Uterus (tissue), 4 donors: ENCODE results near the gene LLGL2. TPM values are rescaled to one million over a fixed set of nuclear protein-coding genes. Genes with fewer than 3 reads are reported as not detected.

Experiments used
- DNase-seq, 2 donors: peaks; one replicate each; pipeline ENCODE4 v3.0.0-alpha.2; 2019 to 2020
- H3K27ac ChIP-seq, 2 donors: fragments of 200-600 bp; sonication (generic); 1 replicate in 1 of 2; 2 replicates in 1 of 2; pipeline ENCODE4 v1.5.1; 2016 to 2018
- H3K27me3 ChIP-seq, 2 donors: fragments of 200-600 bp; sonication (generic); one replicate each; pipeline ENCODE4 v1.5.1; 2018 to 2019; ENCODE audit warnings: control low read depth in 1 of 2
- H3K36me3 ChIP-seq, 2 donors: fragments of 200-600 bp; sonication (generic); one replicate each; pipeline ENCODE4 v1.5.1; 2019; ENCODE audit warnings: control low read depth in 1 of 2
- H3K4me1 ChIP-seq, 2 donors: fragments of 200-600 bp; sonication (generic); one replicate each; pipeline ENCODE4 v1.5.1; 2018 to 2019; ENCODE audit warnings: control low read depth in 1 of 2
- H3K4me3 ChIP-seq, 2 donors: fragments of 200-600 bp; sonication (generic); 1 replicate in 1 of 2; 2 replicates in 1 of 2; pipeline ENCODE4 v1.5.1; 2018 to 2019; ENCODE audit warnings: mild to moderate bottlenecking in 1 of 2
- H3K9me3 ChIP-seq, 2 donors: fragments of 200-600 bp; sonication (generic); one replicate each; pipeline ENCODE4 v1.5.1; 2019; ENCODE audit warnings: control low read depth in 1 of 2
- POLR2A ChIP-seq, 2 donors: fragments of 450-650 bp; IDR thresholded peaks; one replicate each; pipeline ENCODE4 v1.6.1; 2016; ENCODE audit warnings: antibody characterized with exemption in 2 of 2, mild to moderate bottlenecking in 1 of 2, moderate library complexity in 1 of 2
- intact Hi-C: fragments of 100-400 bp; cut with DNase I; formaldehyde crosslinking; loops from one replicate; pipeline ENCODE4 v1.15.1; 2023; ENCODE audit warnings: low total_unique reads
- total RNA-seq, 4 donors: library from RNA; depleted of rRNA in 3 of 4; stranded (reverse); fragments of >200 nt in 3 of 4; gene quantifications; one replicate each; pipeline versions ENCODE4 v1.1.0 to v1.2.4, GENCODE V29; 2014 to 2023
- TF ChIP-seq, protein P1 (sequence below), 4 experiments: fragments of 200-600 bp in 2 of 4; fragments of 450-650 bp in 2 of 4; sonication (generic) in 2 of 4; IDR thresholded peaks; one replicate each; pipeline ENCODE4 v1.5.1; 2016 to 2019; ENCODE audit warnings: antibody characterized with exemption in 4 of 4, mild to moderate bottlenecking in 2 of 4, moderate library complexity in 1 of 4
- donor health status: DM: yes; HTN: yes; CAD: no.

The LLGL2 gene
- total RNA-seq, 4 donors from 2014 or later = 3.1 to 31.9 (median 14.0) TPM

- no peak for DNase-seq
- TF ChIP-seq, protein P1, sequence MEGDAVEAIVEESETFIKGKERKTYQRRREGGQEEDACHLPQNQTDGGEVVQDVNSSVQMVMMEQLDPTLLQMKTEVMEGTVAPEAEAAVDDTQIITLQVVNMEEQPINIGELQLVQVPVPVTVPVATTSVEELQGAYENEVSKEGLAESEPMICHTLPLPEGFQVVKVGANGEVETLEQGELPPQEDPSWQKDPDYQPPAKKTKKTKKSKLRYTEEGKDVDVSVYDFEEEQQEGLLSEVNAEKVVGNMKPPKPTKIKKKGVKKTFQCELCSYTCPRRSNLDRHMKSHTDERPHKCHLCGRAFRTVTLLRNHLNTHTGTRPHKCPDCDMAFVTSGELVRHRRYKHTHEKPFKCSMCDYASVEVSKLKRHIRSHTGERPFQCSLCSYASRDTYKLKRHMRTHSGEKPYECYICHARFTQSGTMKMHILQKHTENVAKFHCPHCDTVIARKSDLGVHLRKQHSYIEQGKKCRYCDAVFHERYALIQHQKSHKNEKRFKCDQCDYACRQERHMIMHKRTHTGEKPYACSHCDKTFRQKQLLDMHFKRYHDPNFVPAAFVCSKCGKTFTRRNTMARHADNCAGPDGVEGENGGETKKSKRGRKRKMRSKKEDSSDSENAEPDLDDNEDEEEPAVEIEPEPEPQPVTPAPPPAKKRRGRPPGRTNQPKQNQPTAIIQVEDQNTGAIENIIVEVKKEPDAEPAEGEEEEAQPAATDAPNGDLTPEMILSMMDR (IDR thresholded peaks at IDR 0.05) = no peak
- no peak for TF ChIP-seq POLR2A (IDR thresholded peaks at IDR 0.05)
- intact Hi-C loops = no loop called here
- Histone ChIP-seq H3K4me1 (no peaks in the 10 kb centered on the region), H3K36me3 (no peaks in the 10 kb centered on the region), H3K27me3 (no peaks in the 10 kb centered on the region), H3K9me3 (no peaks in the 10 kb centered on the region), H3K4me3 (no peak overlapping the region), H3K27ac (no peak overlapping the region)
Observed at GRCh38 chr17:75566834-75567233, 41.3 kb downstream of the LLGL2 start.

DNA sequence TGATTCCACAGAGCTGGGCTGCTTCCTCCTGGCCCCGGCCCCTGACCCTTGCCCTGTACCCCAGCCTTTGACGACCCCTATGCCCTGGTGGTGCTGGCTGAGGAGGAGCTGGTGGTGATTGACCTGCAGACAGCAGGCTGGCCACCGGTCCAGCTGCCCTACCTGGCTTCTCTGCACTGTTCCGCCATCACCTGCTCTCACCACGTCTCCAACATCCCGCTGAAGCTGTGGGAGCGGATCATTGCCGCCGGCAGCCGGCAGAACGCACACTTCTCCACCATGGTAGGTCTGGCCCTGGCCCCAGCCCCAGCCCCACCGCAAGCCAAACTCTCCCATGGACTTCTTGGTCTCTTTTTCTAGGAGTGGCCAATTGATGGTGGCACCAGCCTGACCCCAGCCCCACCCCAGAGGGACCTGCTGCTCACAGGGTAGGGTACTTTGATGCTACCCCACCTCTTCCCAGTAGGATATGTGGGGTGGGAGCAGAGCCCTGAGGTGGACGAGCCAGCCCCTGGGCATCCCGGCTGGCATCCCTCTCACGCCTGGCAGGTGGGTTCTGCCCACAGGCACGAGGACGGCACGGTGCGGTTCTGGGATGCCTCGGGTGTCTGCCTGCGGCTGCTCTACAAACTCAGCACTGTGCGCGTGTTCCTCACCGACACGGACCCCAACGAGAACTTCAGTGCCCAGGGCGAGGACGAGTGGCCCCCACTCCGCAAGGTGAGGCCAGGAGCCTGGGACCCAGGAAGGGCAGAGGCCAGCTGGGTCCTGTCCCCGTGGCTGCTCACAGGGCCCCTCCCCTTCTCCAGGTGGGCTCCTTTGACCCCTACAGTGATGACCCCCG lies 43.1 kb downstream of the LLGL2 start:
- no peak for DNase-seq

GRCh38 chr17:75570034-75570676 lies 44.7 kb downstream of the LLGL2 start:
- DNase-seq = no peak
- intact Hi-C loops = no loop called here

More for the DNA sequence above, 43.1 kb downstream of the LLGL2 start:
- Histone ChIP-seq H3K27me3 (no peaks in the 10 kb centered on the region), H3K27ac (no peak overlapping the region), H3K9me3 (no peaks in the 10 kb centered on the region), H3K36me3 (no peaks in the 10 kb centered on the region), H3K4me3 (no peak overlapping the region), H3K4me1 (no peaks in the 10 kb centered on the region)
- TF ChIP-seq, protein P1 (IDR thresholded peaks at IDR 0.05) = no peak
- no peak for TF ChIP-seq POLR2A (IDR thresholded peaks at IDR 0.05)
- intact Hi-C loops = no loop called here

DNA sequence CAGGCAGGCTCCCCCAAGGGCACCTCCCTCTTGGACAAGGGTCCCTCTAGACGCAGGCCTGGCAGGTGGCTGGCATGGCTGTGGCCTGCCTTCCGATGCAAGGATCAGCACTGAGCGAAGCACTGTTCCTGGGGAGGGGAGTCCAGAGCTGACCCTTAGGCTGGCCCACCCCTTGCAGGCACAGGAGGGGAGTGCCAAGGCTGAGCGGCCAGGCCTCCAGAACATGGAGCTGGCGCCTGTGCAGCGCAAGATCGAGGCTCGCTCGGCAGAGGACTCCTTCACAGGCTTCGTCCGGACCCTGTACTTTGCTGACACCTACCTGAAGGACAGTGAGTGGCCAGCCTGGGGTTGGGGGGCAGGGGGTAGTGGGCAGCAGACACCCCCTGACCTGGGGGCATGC lies 45.3 kb downstream of the LLGL2 start:
- no peak overlapping the region for H3K27ac ChIP-seq
- H3K9me3 ChIP-seq = no peaks in the 10 kb centered on the region
- no peak overlapping the region for H3K4me3 ChIP-seq
- H3K36me3 ChIP-seq = no peaks in the 10 kb centered on the region
- H3K4me1 ChIP-seq = no peaks in the 10 kb centered on the region
- intact Hi-C loops = no loop called here
- TF ChIP-seq, protein P1 (IDR thresholded peaks at IDR 0.05) = no peak
- DNase-seq = no peak
- no peaks in the 10 kb centered on the region for H3K27me3 ChIP-seq

More at GRCh38 chr17:75570034-75570676, 44.7 kb downstream of the LLGL2 start:
- no peaks in the 10 kb centered on the region for H3K27me3 ChIP-seq
- TF ChIP-seq, protein P1 (IDR thresholded peaks at IDR 0.05) = no peak
- no peak for TF ChIP-seq POLR2A (IDR thresholded peaks at IDR 0.05)
- no peak overlapping the region for H3K4me3 ChIP-seq
- no peak overlapping the region for H3K27ac ChIP-seq
- no peaks in the 10 kb centered on the region for H3K36me3 ChIP-seq
- H3K4me1 ChIP-seq = no peaks in the 10 kb centered on the region
- H3K9me3 ChIP-seq = no peaks in the 10 kb centered on the region
